Colon (tissue), 2 donors: ENCODE data around the gene ETDC.
A peak's percentile ranks its signal among the peaks of the same experiment; 100 is the strongest.
"Not testable (repeated sequence)": the region's sequence is repeated elsewhere in the genome, so short reads cannot be mapped to it uniquely, and the experiment has no call there.

Source experiments
- FAIRE-seq: peaks from 2 replicates; lab custom pipeline; 2012; peaks lifted over from hg19 to GRCh38; lab: Jason Lieb, UNC
- donor health status: control.
- donor health status: control.

ETDC gene

DNA sequence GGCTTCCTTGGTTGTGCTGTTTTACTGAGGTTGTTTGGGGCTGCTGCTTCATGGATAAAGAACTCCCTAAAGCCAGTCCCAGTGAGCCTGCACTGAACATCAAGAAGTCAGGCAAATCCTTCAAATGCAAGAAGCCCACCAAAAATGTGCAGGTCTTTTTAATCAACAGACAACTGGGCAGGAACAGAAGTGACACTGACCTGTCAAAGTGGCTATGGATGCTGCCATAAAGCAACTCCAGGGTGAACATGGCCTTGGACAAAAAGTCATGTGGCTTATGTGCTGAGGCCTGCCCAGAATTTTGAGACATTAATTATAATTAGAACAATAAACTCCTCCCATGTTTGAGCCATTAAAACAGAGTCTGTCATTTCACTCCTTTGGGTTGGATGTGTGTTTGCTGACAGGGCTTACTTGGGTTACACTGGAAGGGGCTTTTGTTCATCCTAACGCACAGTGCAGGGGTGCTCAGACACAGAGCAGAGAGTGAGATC, at the start of gene ETDC:
Gene ETDC (plus strand): TSS at position 51 of the 494 bp plus-strand sequence. CDS start 0 bp downstream, at position 51.
- FAIRE-seq: peak; percentile 86

DNA sequence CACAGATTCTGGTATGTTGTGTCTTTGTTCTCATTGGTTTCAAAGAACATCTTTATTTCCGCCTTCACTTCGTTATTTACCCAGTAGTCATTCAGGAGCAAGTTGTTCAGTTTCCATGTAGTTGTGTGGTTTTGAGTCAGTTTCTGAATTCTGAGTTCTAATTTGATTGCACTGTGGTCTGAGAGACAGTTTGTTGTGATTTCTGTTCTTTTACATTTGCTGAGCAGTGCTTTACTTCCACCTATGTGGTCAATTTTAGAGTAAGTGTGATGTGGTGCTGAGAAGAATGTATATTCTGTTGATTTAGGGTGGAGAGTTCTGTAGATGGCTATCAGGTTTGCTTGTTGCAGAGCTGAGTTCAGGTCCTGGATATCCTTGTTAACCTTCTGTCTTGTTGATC, 48.3 kb upstream of the ETDC start:
- not testable (repeated sequence) for FAIRE-seq

DNA sequence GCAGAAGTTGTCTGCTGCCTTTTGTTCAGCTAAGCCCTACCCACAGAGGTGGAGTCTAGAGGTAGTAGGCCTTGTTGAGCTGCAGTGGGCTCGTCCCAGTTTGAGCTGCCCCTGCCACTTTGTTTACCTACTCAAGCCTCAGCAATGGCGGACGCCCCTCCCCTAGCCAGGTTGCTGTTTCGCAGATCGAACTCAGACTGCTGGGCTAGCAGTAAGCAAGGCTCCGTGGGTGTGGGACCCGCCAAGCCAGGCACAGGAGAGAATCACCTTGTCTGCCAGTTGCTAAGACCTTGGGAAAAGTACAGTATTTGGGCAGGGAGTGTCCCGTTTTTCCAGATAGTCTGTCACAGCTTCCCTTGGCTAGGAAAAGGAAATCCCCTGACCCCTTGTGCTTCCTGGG, 45.9 kb upstream of the ETDC start:
- FAIRE-seq: not testable (repeated sequence)

DNA sequence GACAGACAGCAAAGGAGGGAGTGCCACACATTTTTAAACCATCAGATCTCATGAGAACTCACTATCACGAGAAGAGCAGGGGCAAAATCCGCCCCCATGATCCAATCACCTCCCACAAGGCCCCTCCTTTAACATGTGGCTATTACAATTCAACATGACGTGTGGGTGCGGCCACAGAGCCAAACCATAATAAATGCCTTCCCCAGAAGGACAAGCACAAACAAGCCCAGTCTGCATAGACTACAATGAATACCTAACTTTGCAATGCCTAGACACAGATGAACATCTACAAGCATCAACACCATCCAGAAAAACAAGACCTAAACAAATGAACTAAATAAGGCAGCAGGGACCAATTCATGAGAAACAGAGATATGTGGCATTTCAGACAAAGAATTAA, 45.1 kb upstream of the ETDC start:
- no peak for FAIRE-seq

DNA sequence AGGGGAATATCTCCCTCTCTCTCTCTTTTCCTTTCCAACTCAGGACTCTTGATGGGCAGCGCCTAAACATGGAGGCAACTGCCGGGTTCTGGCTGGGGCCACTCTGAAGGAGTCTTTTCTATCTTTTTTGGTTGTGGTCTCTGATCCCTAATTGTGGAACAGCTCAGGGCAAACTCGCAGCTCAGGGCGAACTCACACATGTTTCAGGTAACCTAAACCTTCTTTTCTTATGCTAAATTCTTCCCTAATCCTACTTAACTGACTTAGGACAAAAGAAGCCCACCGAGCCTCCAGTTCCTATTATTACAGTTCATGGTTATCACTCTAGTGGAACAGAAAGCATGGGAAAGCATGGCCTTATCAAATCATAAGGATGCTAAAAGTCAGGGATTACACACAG, 36.1 kb upstream of the ETDC start:
- no peak for FAIRE-seq

DNA sequence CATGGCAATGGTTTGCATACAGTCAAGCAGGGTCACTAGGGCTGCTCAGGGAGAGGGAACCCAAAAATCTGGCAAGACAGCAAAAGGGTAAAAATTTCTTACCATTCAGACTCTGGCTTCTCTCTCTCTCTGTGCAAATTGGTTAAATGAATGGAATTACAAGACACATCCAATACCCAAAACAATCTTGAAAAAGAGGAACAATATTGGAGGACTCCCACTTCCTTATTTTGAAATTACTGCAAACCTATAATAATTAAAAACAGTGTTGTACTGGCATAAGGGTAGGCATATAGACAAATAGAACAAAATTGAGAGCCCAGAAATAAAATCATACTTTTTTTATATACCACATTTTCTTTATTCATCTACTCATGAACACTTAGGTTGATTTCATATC, 33.3 kb upstream of the ETDC start:
- FAIRE-seq: no peak

DNA sequence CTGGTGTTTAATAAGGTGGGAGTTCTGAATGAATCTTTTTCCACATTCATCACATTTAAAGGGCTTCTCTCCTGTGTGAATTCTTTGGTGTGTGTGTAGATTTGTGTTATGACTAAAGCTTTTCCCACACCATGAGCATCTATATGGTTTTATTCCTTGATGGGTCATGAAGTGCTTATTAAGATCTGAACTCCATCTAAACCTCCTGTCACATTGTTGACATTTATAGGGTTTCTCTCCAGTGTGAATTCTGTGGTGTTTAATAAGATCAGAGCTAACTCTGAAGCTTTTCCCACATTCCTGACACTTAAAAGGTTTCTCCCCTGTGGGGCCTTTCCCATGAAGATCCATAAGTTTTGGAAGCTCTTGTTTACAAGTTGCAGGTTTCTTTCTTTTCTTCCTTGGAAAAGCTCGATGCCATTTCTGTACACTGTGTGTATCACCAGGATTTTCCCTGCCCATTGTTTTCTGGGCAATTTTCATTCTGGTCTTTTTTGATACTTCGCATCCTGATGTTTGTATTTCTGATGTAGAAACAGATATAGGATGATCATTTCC, 21.9 kb upstream of the ETDC start:
- no peak for FAIRE-seq

DNA sequence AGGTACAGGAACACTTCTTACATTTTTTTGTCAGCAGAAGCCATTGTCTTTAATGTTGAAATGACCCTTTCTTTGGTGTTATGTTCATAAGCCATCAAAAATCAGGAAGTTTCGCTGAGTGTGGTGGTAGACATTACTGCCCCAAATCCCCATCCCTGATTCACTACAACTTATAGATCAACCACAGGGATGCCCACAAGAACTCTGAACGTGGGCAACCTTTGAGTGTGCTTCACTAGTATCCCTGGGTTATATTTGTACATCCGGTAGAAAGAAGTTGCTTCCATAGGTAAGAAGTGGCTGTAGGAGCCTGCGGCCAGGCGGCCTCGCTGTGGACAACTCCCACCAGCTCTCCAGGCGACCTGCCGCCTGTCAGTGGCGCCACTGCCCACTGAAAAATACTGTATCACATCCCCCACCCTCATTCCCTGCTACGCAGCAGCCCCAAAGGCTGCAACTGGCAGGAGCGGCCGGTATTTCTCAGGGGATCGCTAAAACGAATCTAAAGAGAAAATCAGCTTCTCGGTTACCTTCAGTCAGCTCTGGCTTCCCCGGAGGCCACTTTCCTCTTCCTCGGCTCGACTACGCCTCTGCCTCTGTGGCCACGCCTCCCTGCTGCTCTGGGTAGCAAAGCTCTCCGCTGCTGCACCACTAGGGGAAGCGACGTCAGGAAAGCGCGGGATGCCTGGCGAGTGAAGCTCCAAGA, 13.9 kb upstream of the ETDC start:
- no peak for FAIRE-seq

DNA sequence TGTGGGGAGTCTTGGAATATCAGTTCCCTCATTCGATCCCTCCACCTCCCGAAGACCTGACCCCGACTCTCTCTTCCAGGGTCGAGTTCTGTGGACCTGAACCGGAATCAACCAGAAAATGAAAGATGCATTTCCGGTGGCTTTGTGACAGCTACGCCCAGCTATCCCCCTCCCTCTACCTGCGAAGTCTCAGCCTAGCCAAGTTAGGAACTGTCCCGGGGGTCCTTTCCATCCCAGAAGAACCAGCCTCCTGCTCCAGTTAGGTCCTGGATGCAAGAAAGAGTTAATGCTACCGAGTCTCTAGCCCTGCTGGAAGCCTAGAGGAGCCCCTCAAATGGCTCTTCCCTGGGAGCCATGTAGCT, 13.4 kb upstream of the ETDC start:
- no peak for FAIRE-seq

DNA sequence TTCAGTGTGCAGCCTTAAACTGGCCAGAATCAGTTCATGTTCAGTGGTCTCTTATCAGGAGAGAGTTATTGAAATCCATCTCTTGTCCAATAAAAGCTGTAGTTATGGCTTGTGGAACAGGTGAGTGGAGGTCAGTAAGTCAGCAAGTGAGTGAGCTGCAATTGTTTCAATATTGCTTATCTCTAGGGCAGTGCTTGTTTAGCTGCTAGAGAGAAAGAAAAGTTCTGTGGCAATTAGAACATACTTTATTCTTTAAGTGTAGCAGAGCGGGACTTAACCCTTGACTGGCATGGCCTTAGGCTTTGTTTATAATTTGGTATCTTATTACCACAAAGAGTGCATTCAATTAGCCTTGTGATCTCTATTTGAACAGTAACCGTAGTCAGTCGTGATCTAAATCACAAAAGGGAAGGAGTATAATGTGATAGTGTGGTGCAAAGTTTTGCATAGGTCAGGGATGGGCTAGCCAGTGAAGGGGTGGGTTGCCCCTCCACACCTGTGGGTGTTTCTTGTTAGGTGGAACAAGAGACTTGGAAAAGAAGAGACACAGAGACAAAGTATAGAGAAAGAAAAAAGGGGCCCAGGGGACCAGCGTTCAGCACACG, 6.9 kb upstream of the ETDC start:
- no peak for FAIRE-seq

DNA sequence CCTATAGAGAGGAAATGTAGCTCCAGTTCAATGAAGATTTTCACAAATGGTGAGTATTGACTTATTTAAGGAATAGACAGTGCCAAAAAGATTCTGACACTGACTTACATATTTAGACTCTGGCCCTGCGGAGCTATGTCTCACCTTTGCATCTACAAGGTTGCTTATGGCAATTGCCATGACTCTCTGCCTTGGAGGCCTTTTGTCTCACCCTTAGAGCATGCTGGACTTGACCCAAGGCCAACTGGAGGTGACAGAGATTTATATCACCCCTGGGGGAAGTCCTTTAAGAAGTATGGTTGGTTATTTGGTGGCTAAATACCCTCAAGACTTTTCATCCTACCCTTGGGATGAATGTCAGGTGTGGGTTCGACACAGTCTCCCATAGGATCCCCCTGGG, 4.5 kb upstream of the ETDC start:
- peak; percentile 33 for FAIRE-seq

DNA sequence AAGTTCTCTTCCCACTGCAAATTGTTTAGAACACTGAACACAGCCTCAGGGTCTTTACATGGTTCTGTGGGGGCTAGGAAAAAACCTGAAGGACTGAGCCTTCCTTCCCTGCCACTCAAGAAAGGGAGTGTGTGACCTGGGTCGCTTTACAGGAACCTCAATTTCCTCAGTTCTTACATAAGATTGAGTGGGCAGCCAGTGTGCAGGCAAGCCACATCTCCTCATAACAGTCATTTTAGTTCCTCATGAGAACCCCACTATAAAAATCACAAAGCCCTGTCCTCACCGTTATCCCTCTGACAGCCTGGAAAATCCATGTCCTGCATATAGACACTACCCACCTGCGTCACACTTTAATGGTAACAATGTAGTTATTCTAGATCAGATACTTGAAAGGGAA, 2.1 kb upstream of the ETDC start:
- no peak for FAIRE-seq

DNA sequence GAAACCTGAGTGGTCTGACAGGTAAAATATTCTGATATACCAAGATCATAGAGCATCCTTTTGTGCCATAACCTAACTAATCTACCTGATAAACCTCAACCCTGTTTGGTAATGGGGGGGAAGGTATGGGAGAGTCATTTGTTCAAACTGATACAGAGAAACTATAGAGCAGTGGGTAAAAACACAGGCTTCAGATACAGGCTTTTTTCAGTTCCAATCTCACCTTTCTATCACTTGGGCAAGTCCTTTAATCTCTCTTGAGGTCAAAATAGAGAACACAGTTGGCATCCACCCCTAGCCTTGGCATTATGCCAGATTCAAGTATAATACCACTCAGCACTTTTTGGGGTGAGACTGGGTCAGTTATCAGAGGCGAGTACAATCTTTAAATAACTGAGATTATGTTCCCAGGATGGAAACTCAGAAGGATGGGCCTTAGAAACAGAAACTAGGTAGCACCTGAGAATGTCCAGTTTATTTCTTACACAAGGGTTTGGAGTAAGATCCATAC, 880 bp upstream of the ETDC start:
- FAIRE-seq: no peak

DNA sequence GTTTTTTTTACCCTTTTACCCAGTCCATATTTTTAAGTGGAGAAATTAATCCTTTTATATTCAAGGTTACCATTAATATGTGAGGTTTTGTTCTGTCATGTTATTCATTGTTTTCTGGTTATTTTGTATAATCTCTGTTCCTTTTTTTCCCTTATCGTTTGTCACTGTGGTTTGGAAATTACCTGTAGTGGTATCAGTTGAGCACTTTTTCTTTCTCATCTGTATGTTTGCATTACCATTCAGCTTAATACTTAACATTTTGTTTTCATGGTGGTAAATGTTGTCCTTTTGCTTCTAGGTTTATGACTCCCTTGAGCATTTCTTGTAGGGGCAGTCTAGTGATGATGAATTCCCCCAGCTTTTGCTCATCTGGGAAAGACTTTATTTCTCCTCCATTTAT, 6.6 kb downstream of the ETDC start:
- peak; percentile 21 for FAIRE-seq

DNA sequence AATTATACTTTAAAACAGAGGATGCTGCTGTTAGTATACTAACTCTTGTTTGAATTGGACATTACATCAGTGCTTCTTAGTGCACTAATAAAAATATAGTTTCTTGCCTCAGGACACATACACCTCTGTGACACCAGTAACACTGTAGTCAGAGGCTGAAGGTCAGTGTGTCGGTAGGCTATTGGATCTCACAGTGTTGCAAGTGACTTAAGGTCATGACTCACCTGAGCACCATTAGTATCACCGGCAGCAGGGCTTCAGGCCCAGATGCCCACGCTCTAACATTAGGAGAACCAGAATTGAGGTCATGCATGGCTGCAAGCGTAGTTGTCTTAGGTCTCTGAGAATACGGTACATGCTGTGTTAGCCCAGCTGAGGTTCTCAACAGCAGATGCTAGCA, 15.2 kb downstream of the ETDC start:
- no peak for FAIRE-seq

DNA sequence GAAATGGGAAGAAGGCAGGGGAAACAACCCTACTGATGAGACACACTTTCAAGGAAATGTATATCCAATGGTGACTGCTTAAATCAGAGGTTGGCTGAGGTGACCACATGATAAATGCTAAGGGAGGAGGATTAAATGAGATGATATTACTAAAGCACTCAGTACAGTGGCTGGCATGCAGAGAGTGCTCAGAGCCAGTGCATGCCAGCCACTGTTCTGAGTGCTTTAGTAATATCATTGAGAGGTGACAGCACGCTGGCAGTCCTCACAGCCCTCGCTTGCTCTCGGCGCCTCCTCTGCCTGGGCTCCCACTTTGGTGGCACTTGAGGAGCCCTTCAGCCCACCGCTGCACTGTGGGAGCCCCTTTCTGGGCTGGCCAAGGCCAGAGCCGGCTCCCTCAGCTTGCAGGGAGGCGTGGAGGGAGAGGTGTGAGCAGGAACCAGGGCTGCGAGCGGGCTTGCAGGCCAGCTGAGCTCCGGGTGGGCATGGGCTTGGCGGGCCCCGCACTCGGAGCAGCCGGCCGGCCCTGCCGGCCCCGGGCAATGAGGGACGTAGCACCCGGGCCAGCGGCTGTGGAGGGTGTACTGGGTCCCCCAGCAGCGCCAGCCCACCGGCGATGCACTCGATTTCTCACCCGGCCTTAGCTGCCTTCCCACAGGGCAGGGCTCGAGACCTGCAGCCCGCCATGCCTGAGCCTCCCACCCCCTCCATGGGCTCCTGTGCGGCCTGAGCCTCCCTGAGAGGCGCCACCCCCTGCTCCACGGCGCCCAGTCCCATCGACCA, 15.9 kb downstream of the ETDC start:
- FAIRE-seq: not testable (repeated sequence)

DNA sequence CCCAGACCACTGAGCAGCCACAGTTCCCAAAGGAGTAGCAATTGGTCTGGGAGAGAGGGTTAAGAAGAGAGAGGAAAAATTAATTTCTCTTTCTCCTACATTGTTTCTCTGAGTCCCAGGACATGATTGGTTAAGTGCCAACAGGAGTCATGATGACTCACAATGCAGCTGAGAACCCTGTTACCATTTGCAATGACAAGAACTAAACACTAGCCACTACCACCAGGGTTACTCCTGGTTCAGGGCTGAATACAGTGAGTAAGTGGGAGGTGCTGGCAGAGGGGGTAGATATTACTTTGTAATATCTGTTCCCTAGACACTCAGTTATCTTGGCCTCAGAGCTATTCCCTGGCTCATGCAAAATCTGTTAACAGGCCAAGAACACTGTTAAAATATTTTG, 18.0 kb downstream of the ETDC start:
- no peak for FAIRE-seq

DNA sequence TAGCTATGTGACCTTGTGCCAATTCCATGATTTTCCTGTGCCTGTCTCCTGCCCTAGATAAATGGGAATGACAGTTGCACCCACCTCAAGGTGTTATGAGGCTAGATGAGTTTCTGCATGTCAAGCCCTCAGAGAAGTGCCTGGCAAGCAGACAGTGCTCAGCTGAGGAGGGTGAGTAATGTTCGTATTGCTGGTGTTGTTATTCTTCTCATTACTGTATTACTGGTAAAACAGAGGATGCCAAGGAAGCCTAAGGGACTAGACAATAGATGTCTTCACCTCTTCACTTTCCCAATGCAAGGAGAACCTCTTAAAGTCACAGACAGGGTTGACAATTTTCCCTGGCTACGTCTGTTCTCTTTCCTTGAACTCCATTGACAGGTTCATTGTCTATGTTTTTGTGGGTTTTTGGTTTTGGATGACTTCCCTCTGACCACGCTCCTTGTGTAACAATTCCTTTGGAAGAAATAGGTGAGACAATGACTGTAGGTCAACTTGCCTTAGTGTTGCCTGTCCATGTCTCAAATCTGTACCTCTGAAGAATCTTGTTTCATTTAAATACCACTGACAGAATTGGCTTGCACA, 19.2 kb downstream of the ETDC start:
- FAIRE-seq: no peak

DNA sequence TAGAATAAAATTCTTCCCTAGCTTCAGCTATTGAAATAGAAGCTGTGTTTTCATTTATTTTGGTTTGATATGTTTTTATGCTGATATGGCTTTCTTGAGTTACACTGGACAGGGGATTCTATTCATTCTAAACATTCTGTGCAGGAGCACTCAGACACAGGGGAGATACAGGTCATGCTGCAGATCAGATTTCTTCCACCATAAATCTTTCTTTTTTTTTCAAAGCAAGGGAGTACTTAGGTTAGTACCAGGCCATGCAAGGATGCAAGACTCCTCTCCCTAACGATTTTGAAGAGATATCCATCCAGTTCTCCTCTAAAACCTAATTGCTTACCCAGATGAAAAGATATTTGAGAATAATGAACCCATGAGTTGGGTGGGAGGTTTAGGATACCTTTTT, 21.4 kb downstream of the ETDC start:
- FAIRE-seq: no peak

DNA sequence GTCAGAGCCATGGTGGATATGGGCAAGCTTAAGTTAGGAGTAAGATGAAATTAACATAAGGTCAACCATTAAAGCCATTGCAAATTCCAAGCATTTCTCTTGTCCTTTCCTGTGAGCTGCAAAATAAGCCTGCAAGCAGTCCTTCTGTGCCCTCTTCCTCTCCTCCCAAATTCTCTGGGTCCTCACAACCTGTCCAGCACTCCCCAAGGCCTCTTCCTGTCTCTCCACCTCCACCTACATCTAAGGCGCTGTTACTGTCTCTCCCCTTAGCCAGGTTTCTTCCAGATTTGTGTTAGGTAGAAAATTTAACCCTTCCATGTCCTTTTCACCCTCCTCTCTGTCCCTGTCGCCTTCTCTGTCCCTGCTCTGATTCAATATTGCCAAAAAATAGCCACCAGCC, 22.2 kb downstream of the ETDC start:
- FAIRE-seq: no peak

DNA sequence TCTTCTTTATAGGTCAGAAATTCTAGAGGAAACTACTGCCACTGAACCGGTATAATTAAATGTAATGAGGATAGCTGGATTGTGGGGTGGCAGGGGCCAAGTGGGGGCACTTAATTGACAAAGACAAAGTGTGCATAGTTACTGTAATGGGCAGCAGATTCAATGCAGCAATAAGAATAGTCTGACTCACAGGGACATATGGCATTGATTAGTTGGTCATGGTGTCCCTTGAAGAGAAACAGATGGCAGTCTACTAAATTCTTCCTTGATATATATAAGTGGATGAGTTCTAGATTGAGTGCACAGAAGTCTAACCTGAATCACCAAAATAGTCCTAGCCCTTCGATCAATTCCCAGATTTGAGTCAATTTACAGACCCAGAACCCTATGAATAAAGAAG, 31.6 kb downstream of the ETDC start:
- no peak for FAIRE-seq

DNA sequence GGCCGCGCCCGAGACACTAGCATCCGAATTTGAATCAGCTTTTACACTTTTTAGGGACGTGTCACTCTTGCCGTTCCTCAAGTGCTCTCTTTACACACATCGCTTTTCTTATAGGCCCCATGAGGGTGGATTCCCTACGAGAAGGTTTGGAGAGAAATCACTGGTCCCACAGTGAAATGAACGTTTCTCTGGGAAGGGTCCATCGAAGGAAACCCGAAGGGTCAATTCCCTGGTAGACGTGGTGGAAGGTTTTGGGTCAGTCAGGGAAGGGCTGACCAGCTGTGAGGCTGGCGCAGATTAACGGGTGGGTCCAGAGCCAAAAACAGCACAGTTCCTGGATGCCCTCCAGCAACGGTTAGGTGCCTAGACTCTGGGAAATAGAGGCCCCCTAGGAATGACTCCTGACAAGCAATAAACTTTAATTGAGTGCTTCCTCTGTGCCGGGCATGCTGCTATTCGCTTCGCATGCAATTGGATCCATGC, 35.9 kb downstream of the ETDC start:
- no peak for FAIRE-seq
